Skeletal muscle tissue (tissue), 4 donors: ENCODE data around the gene TSPAN15. TPM values are rescaled to one million over a fixed set of nuclear protein-coding genes. Genes with fewer than 3 reads are reported as not detected.

Experiments used
- H3K27ac ChIP-seq: one replicate; pipeline ENCODE4 v1.7.0; 2013; ENCODE audit warnings: mild to moderate bottlenecking, low read depth, low read length, inconsistent platforms
- H3K27me3 ChIP-seq, 3 donors: one replicate each; pipeline ENCODE4 v1.7.0; 2013; ENCODE audit warnings: low read length in 3 of 3; ENCODE audit not compliant: control insufficient read depth in 3 of 3, insufficient read depth in 3 of 3
- H3K36me3 ChIP-seq, 3 donors: one replicate each; pipeline ENCODE4 v1.7.0; 2013; ENCODE audit warnings: low read length in 3 of 3; ENCODE audit not compliant: control insufficient read depth in 3 of 3, insufficient read depth in 3 of 3
- H3K4me1 ChIP-seq, 3 donors: one replicate each; pipeline ENCODE4 v1.7.0; 2013; ENCODE audit warnings: low read length in 3 of 3, mild to moderate bottlenecking in 3 of 3; ENCODE audit not compliant: control insufficient read depth in 3 of 3, insufficient read depth in 3 of 3
- H3K4me3 ChIP-seq, 3 donors: one replicate each; pipeline ENCODE4 v1.7.0; 2013; ENCODE audit warnings: low read length in 3 of 3
- H3K9ac ChIP-seq, 3 donors: one replicate each; pipeline ENCODE4 v1.7.0; 2013; ENCODE audit warnings: low read length in 3 of 3, mild to moderate bottlenecking in 3 of 3, moderate library complexity in 2 of 3, low read depth in 1 of 3
- H3K9me3 ChIP-seq, 3 donors: one replicate each; pipeline ENCODE4 v1.7.0; 2013; ENCODE audit warnings: low read length in 3 of 3; ENCODE audit not compliant: control insufficient read depth in 3 of 3
- total RNA-seq: library from RNA; depleted of rRNA; stranded (reverse); fragments of >200 nt; gene quantifications from one replicate; pipeline ENCODE4 v1.2.3, GENCODE V29; 2014
- donor health status: Osteomylitis.

TSPAN15 gene
- total RNA-seq, 1 donor from 2014 or later: 72.0 TPM

- Histone ChIP-seq H3K27me3 (no peaks in the 10 kb centered on the region), H3K27ac (no peak overlapping the region), H3K36me3 (no peaks in the 10 kb centered on the region), H3K4me3 (no peak overlapping the region), H3K9me3 (no peaks in the 10 kb centered on the region), H3K9ac (no peak overlapping the region), H3K4me1 (peaks cover 67 to 78% (median 67%) of the 10 kb centered on the region in 3 donors)
These were observed 18.7 kb downstream of the TSPAN15 start for GRCh38 chr10:69469976-69470375.

- Histone ChIP-seq H3K9ac (no peak overlapping the region), H3K36me3 (no peaks in the 10 kb centered on the region), H3K4me1 (peaks cover 66 to 77% (median 66%) of the 10 kb centered on the region in 3 donors), H3K9me3 (no peaks in the 10 kb centered on the region), H3K4me3 (no peak overlapping the region), H3K27me3 (no peaks in the 10 kb centered on the region), H3K27ac (no peak overlapping the region)
These were observed 19.5 kb downstream of the TSPAN15 start for GRCh38 chr10:69470463-69471384.

GRCh38 chr10:69472142-69472541 is 20.9 kb downstream of the TSPAN15 start:
- Histone ChIP-seq H3K36me3 (no peaks in the 10 kb centered on the region), H3K27ac (peak overlapping the region; percentile 76), H3K4me3 (no peak overlapping the region), H3K9ac (no peak overlapping the region), H3K27me3 (no peaks in the 10 kb centered on the region), H3K9me3 (no peaks in the 10 kb centered on the region), H3K4me1 (peaks cover 54 to 74% (median 57%) of the 10 kb centered on the region in 3 donors)

GRCh38 chr10:69472544-69472943 is 21.3 kb downstream of the TSPAN15 start:
- no peaks in the 10 kb centered on the region for H3K27me3 ChIP-seq
- H3K4me3 ChIP-seq: no peak overlapping the region
- H3K9me3 ChIP-seq: no peaks in the 10 kb centered on the region
- no peak overlapping the region for H3K9ac ChIP-seq
- H3K27ac ChIP-seq: peak overlapping the region; percentile 76
- peaks cover 50 to 74% (median 54%) of the 10 kb centered on the region in 3 donors for H3K4me1 ChIP-seq
- no peaks in the 10 kb centered on the region for H3K36me3 ChIP-seq

DNA sequence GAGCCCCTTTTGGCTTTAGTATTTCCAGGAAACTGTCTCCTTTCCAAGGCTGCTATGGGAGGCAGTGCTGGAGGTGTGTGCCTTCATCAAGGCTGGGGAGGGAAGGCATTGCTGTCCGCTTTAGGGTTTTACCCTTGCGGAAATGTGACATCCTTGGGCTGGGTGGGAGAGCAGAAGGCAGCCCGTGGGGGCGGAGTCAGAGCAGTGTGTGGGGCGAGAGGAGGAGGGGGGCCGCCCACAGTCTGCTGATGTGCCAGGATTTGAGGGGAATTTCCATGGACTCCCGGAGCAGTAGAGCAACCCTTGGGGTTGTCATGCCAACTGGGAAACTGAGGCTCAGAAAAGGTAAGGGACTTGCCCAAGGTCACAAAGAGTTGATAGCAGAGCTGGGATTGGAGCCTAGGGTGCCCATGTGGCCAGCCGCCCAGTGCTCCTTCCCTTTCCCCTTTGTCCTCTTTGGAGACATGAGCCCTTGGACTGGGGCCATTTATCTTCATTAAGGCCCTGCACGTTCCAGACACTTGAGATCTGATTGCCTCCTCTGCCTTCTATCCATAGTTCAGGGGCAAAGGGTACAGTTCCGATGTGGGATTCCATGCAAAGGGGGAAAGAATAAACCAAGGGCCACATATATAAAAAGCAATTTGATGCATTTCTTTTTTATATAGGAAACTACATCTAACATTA is 22.2 kb downstream of the TSPAN15 start:
- Histone ChIP-seq H3K36me3 (no peaks in the 10 kb centered on the region), H3K9ac (peak overlapping the region in 1 of 3 donors; percentile 27), H3K27ac (peak overlapping the region; percentile 76), H3K27me3 (no peaks in the 10 kb centered on the region), H3K4me1 (peaks cover 52 to 77% (median 56%) of the 10 kb centered on the region in 3 donors), H3K9me3 (no peaks in the 10 kb centered on the region), H3K4me3 (peak overlapping the region in 1 of 3 donors; percentile 33)

DNA sequence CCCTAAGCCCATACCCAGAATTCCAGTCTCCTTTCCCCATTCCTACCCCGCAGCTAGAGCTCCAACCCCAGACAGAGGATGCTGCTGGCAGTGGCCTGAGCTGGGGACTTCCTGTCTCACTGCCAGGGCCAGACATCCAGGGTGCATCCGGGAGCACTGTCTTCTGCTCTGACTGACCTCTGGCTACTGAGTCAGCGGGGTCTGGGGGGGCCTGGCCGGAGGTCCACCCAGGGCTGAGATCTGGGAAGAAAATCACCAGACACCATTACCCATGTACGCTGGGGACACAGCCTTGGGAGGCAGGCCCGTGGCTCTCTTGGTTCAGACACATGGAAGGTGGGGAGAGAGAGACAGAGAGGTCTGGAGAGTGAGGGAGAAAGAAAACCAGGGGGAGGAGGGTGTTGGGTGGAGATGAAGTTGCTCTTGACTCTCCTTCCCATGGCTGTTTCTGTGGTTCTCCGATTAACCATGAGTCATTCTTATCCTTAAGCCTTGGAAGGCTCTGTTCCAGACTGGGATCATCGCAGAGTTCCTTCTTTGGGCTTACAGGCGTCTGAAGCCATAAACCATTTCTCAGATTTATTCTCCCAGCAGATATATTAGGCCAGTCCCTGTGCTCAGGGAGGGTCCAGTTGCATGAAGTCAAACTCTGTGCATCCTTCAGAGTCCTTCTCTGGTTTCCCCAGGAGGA is 23.6 kb downstream of the TSPAN15 start:
- H3K9ac ChIP-seq: peak overlapping the region; percentile 45 to 57 (median 52)
- no peaks in the 10 kb centered on the region for H3K27me3 ChIP-seq
- no peaks in the 10 kb centered on the region for H3K36me3 ChIP-seq
- H3K27ac ChIP-seq: peak overlapping the region; percentile 76
- H3K9me3 ChIP-seq: no peaks in the 10 kb centered on the region
- peak overlapping the region in 2 of 3 donors; percentile 30 to 41 for H3K4me3 ChIP-seq
- peaks cover 63 to 85% (median 66%) of the 10 kb centered on the region in 3 donors for H3K4me1 ChIP-seq

DNA sequence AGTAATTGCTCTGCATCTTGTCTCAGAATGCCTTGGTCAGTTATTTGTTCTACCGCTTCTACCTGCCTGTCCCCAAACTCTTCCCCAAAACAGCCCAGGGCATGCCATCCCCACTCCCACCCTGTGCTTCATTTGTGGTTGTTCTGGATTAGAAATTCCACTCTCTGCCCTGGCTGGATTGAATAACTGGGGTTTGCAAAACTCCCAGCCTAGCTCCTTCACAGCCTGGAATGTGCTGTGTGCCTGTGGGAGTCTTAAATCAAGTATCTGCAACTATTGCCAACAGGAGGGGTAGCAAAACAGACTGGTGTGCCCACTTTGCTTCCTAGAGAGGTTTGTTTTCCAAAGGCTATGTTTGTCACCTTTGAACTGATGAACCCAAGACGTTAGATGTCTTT is 24.2 kb downstream of the TSPAN15 start:
- Histone ChIP-seq H3K36me3 (no peaks in the 10 kb centered on the region), H3K4me3 (peak overlapping the region in 1 of 3 donors; percentile 12), H3K27me3 (no peaks in the 10 kb centered on the region), H3K4me1 (peaks cover 68 to 88% (median 72%) of the 10 kb centered on the region in 3 donors), H3K27ac (peak overlapping the region; percentile 76), H3K9ac (peak overlapping the region in 1 of 3 donors; percentile 57), H3K9me3 (no peaks in the 10 kb centered on the region)

DNA sequence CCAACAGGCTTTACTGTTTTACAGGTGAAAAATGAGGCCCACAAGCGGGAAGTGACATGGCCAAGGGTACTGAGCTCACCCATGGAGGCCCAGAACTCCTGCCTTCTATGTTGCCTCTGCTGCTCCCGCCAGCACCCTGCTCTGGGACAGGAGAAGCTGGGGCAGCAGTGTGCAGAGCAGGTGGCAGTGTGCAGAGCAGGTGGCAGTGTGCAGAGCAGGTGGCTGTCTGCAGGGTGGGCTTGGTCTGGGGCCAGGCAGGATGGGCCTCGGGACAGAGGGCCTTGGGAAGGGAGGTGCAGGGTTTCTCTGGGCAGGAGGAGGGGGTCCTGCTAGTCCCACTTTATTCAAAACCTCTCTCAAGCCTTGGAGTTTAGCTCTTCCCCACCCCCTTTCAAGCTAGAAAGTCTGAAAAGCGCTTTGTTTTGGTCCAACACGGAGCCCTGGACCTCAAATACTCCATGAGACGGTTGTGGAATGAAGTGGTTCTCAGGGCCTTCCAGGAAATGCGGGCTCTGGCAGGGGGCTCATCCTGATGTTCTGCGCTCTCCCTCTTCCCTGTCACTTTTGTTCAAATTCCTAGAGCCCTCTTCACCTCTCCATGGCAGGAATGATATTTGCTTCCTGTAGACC is 26.8 kb downstream of the TSPAN15 start:
- H3K27me3 ChIP-seq: no peaks in the 10 kb centered on the region
- H3K36me3 ChIP-seq: no peaks in the 10 kb centered on the region
- H3K4me3 ChIP-seq: no peak overlapping the region
- H3K27ac ChIP-seq: peak overlapping the region; percentile 88
- H3K9ac ChIP-seq: no peak overlapping the region
- H3K4me1 ChIP-seq: peaks cover 76 to 96% (median 84%) of the 10 kb centered on the region in 3 donors
- no peaks in the 10 kb centered on the region for H3K9me3 ChIP-seq

- Histone ChIP-seq H3K36me3 (peaks cover 0 to 3% (median 2%) of the 10 kb centered on the region in 3 donors), H3K27ac (peak overlapping the region; percentile 88), H3K27me3 (no peaks in the 10 kb centered on the region), H3K9ac (peak overlapping the region; percentile 55 to 76 (median 63)), H3K4me1 (peaks cover 76 to 96% (median 78%) of the 10 kb centered on the region in 3 donors), H3K4me3 (peak overlapping the region; percentile 4 to 52 (median 44)), H3K9me3 (no peaks in the 10 kb centered on the region)
These were observed 28.2 kb downstream of the TSPAN15 start for GRCh38 chr10:69479240-69480067.
